Renal pelvis (tissue), 4 donors: ENCODE results near the gene DBN1. TPM values are rescaled to one million over a fixed set of nuclear protein-coding genes. Genes with fewer than 3 reads are reported as not detected.

ENCODE experiments used
- DNase-seq: peaks from one replicate; pipeline ENCODE4 v3.0.0-alpha.2; 2013
- polyA plus RNA-seq, 3 donors: library from polyadenylated mRNA; unstranded; fragments of 120-200 nt; gene quantifications; one replicate each; pipeline ENCODE4 v1.2.1, GENCODE V29; 2013; ENCODE audit not compliant: insufficient read length in 3 of 3

The DBN1 gene
- polyA plus RNA-seq, 3 donors: 198 to 243 (median 217) TPM

DNA sequence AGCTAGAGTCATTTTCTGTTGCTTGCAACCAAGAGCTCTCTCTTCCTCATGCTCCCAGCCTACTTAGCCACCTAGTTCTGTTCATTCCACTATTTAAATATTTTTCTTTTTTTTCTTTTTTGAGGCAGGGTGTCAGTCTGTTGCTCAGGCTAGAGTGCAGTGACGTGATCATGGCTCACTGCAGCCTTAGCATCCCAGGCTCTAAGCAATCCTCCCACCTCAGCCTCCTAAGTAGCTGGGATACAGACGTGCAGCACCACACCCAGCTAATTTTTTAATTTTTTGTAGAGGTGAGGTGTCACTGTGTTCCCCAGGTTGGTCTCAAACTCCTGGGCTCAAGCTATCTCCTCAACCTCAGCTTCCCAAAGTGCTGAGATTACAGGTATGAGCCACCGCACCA lies 59.0 kb downstream of the DBN1 start:
- no peak for DNase-seq

DNA sequence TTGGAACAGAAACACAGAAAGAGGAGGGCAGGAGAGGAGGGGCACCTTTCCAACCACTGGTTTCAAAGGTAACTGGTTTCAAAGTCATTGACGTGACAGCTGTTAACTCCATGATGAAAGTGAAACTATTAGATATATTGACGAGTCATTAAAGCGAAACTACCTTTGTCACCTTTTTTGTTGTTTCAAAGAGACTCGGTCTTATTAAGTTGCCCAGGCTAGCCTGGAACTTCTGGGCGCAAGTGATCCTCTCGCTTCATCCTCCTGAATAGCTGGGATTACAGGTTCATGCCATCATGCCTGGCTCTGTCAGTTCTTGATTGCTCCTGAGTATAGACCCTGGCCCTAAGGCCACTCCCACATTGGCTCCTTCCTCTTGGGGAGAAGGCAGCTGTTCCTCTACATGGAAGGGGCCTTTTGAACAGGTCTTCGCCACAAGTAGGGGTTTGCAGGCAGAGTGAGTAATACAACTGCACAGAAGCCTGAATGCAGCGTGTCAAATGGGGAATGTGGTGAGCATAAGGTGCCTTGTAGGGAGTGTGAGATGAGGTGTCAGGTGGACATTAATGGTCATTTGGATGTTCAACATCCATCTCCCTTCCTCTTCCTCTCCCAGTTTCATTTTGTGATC lies 60.7 kb downstream of the DBN1 start:
- DNase-seq: no peak

DNA sequence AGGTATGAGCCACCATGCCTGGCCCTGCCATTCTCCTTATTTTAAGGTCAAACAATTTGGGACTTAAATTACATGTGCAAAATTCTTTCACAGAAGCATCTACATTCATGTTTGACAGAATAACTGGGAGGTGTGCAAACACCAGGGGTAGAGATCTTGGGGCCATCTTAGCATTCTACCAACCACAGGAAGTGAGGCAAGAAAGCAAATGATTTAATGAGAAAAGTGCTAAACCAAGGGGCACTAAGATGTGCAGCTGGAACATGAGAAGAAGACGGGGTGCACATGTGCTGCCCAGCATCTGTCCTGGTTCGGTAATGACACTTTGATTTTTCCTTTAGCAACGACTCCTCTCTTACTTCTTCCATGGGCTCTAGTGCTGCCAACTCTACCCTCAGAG lies 62.9 kb downstream of the DBN1 start:
- DNase-seq: no peak

DNA sequence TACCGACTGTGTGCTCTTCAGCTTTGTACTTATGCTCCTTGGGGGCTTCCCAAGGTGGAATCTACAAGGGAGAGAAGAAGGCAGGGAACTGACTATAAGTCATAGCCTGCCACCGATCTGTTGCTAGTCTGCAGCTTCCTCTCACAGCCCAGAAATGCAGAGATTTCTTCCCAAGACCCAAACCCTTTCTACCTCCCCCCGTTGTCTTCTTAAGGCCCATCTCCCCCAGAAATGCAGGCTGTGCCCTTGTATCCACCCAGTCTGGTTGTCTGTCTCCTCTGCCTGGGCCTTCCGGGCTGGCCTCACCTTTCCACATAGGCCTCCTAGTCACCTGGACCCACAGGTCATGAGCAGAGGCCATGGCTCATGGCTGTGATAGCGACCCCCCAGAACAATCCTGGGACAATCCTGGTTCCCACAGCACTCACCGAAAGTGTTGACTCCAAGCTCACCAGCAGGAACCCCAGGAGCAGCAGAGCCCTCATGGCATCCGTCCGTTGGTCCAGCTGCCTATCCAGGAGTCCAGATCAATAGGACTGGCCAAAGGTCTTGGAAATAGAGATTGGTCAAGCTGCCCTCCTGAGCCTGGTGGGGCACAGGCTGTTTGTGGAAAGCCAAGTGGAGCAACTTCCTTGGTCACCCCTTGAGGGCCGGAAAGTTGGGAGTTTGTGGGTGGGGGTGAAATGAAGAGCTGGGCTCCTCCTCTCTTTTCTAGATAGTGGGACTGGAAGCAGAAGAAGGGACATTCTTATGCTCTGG lies 64.2 kb downstream of the DBN1 start, which contains the start of gene F12:
Gene F12 (minus strand): TSS at position 522 of the 759 bp plus-strand sequence. CDS start 37 bp downstream, at position 485.
- DNase-seq: no peak

Other genes with a start within 250 kb of the DBN1 start
- 10 to 100 TPM; 30.0 to 33.6 (median 30.9) TPM for gene RAB24, start 169.9 kb downstream of the DBN1 start, polyA plus RNA-seq
- gene PRELID1, start 169.8 kb downstream of the DBN1 start, polyA plus RNA-seq: 100 to 1,000 TPM; 109 to 151 (median 127) TPM
- gene MXD3, start 161.7 kb downstream of the DBN1 start, polyA plus RNA-seq: 10 to 100 TPM; 22.4 to 30.8 (median 26.2) TPM
- gene LMAN2, start 122.0 kb downstream of the DBN1 start, polyA plus RNA-seq: 100 to 1,000 TPM; 139 to 165 (median 142) TPM
- 10 to 100 TPM; 16.3 to 18.9 (median 17.4) TPM for gene RGS14, start 115.7 kb downstream of the DBN1 start, polyA plus RNA-seq
- 100 to 1,000 TPM; 215 to 304 (median 249) TPM for gene SLC34A1, start 89.2 kb downstream of the DBN1 start, polyA plus RNA-seq
- 1 to 10 TPM; 3.1 to 6.2 (median 5.2) TPM for gene PFN3, start 73.0 kb downstream of the DBN1 start, polyA plus RNA-seq
- 10 to 100 TPM in 2 of 3 donors, 1 to 10 TPM in 1; 9.1 to 22.1 (median 20.7) TPM for gene F12, start 64.1 kb downstream of the DBN1 start, polyA plus RNA-seq
- gene GRK6, start 47.0 kb downstream of the DBN1 start, polyA plus RNA-seq: 10 to 100 TPM; 27.9 to 32.3 (median 30.6) TPM
- gene PRR7, start 26.8 kb downstream of the DBN1 start, polyA plus RNA-seq: 1 to 10 TPM; 2.3 to 3.1 (median 2.9) TPM
- gene PDLIM7, start 24.0 kb upstream of the DBN1 start, polyA plus RNA-seq: 100 to 1,000 TPM; 117 to 152 (median 120) TPM
- 1 to 10 TPM; 6.6 to 7.2 (median 7.1) TPM for gene DOK3, start 36.2 kb upstream of the DBN1 start, polyA plus RNA-seq
- 100 to 1,000 TPM in 2 of 3 donors, 10 to 100 TPM in 1; 97.3 to 111 (median 103) TPM for gene DDX41, start 43.3 kb upstream of the DBN1 start, polyA plus RNA-seq
- 100 to 1,000 TPM in 2 of 3 donors, 10 to 100 TPM in 1; 78.8 to 110 (median 105) TPM for gene FAM193B, start 80.9 kb upstream of the DBN1 start, polyA plus RNA-seq
- 100 to 1,000 TPM; 164 to 180 (median 166) TPM for gene TMED9, start 118.6 kb upstream of the DBN1 start, polyA plus RNA-seq
- gene B4GALT7, start 126.5 kb upstream of the DBN1 start, polyA plus RNA-seq: 10 to 100 TPM; 28.7 to 34.0 (median 29.6) TPM